DMS153 (cell line): ENCODE results near the gene EFNB2.

ENCODE experiments used
- DNase-seq: peaks from one replicate; lab custom pipeline; 2025; lab: John Stamatoyannopoulos, UW

Gene EFNB2

DNA sequence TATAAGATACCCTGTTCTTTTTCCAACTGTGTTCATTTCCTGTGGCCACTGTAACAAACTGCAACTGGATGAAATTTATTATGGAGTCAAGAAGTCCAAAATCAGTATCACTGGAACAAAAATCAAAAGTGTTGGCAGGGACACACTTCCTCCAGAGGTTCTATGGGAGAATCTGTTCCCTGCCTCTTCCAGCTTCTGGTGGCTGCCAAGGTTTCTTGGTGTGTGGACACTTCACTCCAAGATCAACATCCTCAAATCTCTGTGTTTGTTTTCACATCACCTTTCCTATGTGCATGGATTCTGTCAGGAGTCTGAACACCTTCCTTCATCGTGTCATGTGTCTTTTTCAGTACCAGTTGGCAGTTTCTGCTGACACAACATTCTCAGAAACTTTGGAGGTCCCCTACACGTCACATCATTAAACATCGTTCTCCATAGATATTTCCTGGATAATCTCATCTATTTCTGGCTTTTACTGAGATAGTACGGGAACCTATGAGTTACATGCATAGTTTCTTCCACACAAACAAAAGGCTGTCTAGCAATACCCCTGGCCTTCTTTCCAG, 15.2 kb upstream of the EFNB2 start:
- DNase-seq = no peak

DNA sequence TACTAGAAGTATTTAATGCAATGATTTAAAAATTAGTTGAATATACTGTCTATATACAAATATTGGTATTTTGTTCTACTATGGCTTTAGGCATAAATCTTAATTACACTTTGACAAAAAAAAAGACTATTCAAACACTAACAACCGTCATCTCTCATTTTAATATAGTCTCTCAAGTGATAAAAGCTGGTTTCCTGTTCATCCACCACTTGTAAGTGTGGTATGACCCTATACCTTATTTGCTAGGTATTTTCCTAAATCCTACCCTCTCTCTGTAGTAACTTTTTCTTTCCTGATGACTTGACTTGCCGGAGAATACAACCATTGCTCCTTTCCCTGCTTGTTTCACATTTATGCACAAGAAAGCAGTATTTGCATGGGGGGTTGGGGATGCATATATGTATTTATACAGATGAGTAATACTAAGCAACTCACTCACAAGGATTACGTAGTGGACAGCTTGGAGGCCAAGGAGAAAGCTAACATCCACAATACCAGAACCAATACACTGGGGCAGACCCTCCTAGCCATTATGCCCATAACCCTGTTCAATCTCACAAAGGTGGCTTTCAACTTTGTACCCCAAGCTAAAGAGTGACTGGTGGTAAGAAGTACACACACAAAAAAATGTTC, 12.7 kb upstream of the EFNB2 start:
- DNase-seq = no peak

DNA sequence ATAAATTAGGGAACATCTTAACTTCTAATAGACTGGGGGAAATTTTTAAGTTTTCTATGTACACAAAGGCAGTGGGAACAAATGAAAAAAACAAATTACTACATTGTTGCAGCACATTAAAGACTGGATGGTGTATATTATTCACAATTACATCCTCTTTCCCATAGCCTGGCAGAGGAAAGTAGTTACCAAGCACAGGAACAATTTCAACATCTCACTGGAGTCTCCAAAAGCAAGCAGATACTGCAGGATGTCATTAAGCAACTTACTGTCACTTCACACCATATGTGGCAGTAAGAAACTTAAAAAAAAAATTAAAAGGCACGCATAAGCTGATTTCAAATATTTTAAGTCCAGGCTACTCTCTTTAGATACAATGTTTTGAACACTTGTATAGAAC, 6.4 kb upstream of the EFNB2 start:
- DNase-seq = no peak

DNA sequence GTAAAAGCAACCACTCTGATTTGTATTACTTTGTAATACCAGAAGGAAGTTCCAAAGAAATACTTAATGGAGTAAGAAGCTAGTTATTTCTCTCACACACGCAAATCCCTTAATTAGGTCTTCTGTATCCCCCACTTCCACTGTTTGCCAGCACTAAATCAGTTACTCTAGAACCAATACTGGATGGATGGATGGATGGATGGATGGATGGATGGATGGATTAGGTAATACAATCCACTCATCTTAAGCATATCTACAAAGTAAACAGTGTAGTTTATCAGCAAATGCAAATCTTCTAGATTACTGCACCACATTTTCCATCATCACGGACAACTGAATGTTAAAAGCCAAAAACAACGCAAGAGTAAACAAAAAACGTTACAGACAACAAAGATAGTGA, 5.2 kb upstream of the EFNB2 start:
- DNase-seq = no peak

DNA sequence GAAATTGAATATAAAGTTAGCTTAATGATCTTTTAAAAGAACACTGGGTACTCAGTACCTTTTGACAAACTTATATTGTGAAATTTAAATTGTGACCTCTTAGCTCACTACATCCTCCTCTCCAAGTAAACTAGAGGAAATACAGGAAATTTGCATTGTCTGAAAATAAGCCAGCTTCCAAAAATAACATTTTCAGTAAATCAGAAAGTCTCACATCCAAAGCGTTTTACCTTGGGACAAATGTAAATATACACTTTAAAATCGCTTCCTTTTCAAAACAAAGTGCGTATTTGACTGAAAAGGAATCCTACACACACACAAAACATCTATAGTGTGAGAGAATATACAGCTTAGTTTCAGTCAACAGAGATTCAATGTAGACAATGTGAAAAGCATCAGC, 2.1 kb upstream of the EFNB2 start:
- DNase-seq = no peak

DNA sequence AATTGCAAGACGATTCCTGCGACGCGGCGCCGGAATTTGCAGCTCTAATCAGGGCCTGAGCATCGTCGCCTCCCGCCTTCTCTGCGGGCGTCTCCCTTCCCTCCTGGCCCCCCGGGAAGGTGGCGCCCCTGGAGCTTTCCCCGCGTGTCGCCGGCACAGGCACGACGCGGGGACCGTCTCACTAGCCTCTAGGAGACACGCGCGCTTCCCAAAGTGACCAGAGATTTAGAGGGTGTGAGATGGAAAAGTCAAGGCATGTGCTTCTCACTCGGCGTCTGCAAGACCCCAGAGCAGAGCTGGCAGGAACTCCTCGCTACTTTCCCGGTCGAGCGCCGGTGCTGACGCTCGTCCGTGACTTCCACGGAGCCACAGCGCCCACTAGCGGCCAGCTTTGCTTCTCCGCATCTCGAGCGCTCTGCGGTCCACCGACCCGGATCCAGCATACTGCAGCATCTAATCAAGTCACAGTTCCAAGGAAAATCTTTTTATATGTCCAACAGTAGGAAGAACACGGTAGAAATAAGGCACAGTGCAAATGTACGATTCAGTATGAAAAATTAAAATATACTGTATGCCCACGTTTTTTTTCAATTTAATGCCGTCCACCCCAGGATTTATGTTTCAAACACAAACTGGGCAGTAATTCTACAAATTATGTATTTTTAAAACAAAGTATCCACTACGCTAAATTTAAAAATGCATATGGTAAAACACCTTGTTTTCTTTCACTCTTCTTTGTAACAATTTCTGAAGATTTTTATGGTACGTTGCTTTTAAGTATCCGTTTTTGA, 977 bp upstream of the EFNB2 start:
- DNase-seq = peak; percentile 71

DNA sequence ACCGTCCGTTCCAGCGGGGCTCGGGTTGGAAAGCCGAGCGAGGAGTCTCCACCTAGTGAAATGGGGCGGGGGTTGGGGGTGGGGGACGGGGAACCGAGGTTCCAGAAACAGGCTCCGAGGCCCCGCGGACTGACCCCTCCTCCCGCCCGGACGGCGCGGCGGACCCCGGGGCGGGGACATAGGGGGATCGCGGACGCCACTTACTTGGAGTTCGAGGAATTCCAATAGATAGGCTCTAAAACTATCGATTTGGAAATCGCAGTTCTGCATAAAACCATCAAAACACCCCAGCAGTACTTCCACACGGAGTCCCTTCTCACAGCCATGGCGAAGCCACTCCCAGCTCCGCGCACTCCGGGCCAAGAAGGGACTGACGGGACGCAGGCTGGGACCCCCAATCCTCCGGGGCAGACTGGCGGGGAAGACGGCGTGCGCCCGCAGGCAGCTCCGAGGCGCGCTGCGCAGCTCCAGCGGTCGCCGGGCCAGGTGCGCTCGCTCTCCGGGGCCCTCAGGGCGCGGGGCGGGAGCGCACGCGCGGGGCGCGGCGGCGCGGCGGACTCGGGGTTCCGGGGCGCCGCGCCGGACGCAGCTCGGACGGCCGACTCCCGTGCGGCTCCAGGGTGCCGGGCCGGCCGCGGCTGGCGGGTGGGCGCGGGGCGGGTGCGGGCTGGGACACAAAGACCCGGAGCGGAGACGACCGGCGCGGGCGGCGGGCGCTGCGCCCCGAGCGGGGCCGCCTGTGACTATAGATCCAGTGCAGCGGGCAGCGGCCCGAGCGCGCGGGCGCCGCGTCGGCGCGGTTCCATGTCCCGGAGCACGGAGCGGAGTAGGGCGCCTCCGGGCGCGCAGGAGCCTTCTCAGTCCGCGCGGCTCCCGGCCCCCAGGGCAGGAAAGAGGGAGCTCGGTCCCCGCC, 567 bp downstream of the EFNB2 start:
- DNase-seq = no peak

DNA sequence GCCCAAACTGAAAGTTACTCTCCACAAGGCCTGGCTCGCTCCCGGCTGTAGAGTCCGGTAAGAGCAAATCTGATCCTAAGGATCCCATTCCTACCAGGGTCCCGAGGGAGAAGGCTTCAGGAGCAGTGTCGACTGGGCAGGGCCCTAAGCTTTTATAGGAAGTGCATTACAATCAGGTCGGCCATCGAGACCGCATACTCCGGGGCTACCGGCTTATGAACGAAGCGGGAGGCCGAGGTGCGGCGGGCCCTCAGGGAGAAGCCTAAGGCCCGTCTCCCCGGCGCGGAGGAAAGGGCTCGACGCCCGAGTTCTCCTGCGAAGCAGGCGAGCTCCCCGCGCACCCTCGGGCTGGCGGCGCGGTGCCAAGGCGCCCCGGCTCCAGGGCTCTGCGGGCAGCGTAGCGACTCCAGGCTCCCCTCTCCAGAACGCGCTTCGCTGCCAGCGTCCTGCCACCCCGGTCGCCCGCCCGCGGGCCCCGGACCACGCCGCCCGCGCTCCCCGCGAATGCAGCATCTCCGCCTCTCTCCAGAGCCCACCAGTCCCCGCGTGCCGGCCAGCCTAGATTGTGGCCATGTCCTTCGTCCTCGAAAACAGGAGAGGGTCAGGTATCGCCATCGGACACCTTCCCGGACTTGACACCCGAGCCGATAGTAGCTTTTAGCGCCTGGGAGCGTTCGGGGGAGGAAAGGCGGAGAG, 1.4 kb downstream of the EFNB2 start:
- DNase-seq = peak; percentile 55

DNA sequence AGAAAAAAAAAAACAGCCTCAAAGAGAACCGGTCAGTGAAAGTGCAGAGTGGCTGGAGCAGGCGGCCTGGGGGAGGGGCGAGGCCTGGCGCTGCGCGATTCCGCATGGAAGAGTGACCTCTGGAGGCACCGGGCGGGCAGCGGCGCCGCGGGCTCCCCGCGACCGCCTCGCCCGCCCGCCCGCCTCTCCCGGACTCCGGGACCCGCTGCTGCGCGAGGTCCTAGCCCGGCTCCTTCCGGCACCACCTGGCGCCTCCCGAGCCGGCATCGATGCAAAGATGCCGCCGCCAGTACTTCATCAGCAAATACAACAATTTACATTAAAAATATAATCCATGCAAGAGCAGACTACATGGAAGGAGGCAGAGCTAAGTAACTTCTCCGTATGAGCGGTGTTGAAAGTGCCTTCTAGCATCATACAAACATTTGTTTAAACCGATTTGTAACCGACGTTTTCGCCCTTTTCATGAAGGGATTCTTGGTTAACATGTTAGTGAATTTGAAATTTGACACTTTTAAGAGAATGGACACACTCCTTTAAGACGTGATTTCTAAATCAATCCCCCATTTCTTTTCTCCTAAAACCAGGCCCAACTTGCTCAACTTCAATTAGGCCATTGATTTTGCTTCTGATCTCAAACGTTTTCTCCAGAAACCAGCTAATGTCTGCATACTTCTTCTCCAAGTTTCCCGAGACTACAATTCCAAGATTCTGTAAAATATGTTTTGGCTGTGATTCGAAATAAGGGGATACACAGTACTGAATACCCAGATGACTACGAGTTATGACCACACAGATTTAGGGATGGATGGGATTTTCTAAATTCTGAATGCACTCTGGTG, 2.1 kb downstream of the EFNB2 start:
- peak; percentile 57 for DNase-seq

DNA sequence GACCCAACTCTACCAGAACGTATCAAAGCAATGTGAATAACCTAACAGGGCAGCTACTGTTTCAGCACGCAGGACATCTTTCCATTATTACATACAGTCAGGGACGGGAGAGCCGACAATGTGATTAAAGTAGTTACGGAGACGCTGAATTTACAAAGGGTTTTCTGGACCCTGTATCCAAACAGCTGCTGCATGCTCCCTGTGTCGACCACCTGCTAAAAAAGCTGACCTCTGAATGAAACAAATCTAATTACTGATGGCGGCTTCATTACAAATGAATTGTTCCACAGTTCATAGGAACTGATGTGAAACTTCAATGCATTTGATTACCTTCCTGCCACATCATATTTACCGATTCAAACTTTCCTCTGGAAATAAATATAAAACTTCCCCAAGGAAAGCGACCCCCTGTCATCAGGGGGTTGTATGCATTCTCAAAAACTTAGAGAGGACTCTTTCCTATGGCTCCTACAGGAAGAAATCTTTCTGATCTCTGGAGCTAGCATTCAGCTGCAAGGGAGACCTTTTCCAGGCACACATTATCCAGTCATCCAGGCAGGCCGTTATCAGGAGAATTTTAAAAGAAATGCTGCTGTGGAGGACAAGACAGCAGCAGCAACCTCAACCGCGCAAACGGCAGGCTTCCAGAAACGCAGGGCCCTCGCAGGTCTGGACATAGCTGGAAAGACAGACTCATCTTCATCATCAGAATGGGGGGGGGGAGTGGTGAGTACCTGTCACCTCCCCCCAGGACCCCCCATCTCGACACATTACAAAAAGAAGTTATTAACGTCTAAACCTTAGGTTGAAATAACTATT, 3.1 kb downstream of the EFNB2 start:
- no peak for DNase-seq

DNA sequence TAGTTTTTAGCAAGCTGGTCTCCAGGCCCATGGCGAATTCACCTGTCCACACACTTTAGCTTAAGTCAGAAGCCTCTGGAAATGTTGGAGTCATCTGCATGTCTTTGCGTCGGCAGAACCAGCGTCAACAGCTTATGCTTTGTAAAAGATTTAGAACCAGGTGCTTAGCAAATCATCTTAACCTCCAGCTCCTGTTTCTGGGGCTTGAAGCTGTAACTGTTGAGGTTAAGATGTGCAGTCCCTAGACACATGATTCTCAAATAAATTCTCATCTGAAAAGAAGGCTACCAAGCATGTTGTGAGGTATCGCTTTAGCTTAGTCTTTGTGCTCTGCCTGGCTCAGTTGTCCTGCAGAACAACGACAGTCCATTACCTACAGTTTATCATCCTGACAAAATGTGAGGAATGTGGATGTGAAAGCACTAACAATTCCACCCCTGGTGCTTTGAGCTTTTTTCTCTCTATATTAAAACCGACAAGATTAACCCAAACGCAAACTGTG, 4.4 kb downstream of the EFNB2 start:
- DNase-seq = no peak

GRCh38 chr13:106530171-106530851, 5.2 kb downstream of the EFNB2 start:
- DNase-seq = no peak

DNA sequence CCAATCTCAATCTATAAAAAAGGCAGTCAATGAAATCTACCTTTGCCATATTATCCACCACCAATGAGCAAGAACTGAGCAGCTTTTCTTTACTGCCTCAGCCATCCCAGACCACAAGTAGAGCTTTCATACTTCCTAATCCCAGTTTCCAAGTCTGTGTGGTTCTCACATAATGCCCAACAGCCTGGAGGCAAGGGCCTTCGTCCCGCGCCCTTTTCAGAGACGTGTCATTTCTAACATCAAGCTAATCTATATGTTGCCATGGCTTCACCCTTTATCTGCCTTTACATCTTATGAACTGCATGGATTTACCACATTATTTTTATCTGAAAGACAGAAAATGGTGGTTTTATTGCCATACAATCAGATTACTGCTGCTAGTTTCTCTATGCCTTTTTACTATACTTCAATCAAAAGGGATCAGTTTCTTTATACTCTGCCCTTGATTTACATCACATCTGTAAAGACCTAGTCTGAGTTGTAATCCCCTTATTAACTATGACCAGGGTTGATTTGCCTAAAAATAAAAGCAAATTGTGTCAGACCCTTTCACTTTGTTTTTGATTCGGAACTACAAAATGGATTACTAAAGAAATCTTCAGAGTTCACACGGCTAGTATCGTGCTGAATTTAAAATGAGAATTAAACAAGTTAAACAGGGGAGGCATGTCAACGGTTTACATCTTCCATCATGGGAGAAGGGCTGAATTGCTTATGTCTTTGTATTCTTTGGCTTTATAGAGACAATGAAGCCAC, 5.9 kb downstream of the EFNB2 start:
- no peak for DNase-seq

DNA sequence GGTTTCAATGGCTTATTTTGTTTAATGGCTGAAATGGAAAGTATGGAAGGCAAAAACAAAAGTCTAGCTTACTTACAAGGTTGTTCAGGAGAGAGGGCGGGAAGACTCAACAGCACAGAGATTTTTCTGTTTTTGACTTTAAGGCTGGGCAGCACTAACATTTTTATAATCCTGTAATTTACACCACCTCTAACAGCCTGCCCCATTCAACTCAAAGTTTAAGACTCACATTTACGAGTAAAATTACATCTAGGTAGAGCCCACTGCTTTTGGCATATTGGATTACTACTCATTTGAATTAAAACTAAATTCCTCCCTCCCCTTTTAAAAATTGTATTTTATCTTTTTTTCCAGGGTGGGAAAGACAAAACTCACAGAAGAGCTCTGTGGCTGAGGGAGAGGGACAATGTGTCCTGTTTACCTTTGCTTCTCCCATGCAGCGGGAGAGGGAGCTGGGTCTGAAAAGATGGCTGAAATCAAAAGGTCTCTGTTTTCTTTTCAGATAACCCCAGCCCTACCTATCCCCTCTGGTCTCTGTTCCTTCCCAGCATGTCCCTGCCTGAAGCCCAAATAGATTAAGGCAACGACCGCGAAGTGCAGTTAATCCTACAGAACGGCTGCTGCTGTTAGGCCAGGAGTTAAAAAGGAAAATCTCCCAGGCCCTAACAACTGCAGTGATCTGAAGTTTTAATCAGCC, 6.6 kb downstream of the EFNB2 start:
- no peak for DNase-seq

DNA sequence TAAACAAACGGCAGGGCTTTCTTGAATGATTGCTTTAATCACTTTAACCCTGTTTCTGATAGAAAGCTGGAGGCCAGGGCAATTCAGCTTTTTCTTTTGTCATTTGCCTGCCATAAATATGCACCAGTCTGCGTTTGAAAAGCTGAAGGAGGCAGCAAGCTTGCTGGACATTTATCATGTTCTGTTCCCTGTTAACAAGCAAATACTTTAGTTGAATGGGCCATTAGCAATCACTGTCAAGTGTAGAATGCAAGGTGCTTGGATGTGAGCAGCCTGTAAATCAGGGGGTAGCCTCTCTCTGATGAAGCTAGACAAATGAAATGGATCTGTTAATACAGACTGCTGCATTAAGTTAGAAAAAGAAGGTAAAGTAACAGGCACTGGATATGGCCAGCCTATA, 7.6 kb downstream of the EFNB2 start:
- DNase-seq = peak; percentile 63

- DNase-seq = no peak
Observed at GRCh38 chr13:106527445-106527801, 8.0 kb downstream of the EFNB2 start.

DNA sequence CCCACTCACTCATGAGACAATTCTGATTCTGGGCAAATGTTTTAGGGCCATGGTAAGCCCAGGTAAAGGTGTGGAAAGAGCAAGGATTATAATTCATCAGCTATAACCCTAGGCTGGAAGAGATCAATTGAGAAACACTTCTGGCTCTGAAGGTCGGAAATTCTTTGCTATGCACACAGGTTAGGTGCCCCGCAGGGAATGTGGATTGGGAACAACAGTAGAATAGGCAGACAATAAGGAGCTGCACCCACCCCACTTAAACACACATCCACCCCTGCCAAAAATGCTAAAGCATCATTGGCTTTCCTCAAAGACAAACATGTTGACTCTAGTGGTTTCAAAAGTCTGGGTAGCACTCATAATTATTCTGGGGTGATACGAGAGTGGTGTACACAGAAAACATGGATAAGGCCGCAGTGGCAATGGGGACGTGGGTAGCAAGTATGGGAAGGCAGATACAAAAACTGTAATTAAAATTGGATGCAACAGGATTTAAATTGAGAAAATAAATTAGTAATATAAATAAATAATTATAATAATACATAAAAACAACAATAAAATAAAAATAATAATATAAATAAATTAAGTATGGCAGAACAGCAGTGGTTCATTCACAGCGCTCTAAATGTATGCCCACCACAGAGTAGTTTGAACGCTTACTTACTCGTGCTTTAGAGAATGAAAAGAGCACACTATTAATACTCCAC, 8.6 kb downstream of the EFNB2 start:
- DNase-seq = no peak
